Fibroblast of lung (primary cell): ENCODE measurements around the gene SIK3. TPM values are rescaled to one million over a fixed set of nuclear protein-coding genes. Genes with fewer than 3 reads are reported as not detected.
A peak's percentile ranks its signal among the peaks of the same experiment; 100 is the strongest.
"Not testable (repeated sequence)": the region's sequence is repeated elsewhere in the genome, so short reads cannot be mapped to it uniquely, and the experiment has no call there.

ENCODE experiments used
- DNase-seq, 2 donors: peaks; one replicate each; pipeline versions ENCODE4 v3.0.0 to v3.0.0-alpha.2; 2010; ENCODE audit warnings: low read depth in 2 of 2
- H2AFZ ChIP-seq: 2 replicates; pipeline ENCODE4 v1.5.1; 2012; ENCODE audit warnings: low read length, control low read depth, inconsistent platforms
- H3K27ac ChIP-seq: 2 replicates; pipeline ENCODE4 v1.5.1; 2011; ENCODE audit warnings: low read length, control low read depth; ENCODE audit not compliant: insufficient read depth
- H3K27me3 ChIP-seq: 2 replicates; pipeline ENCODE4 v1.5.1; 2011; ENCODE audit warnings: mild to moderate bottlenecking, low read length; ENCODE audit not compliant: control insufficient read depth, insufficient read depth
- H3K36me3 ChIP-seq: 2 replicates; pipeline ENCODE4 v1.5.1; 2011; ENCODE audit warnings: low read length; ENCODE audit not compliant: control insufficient read depth, insufficient read depth
- H3K4me1 ChIP-seq: 2 replicates; pipeline ENCODE4 v1.5.1; 2011; ENCODE audit warnings: low read length; ENCODE audit not compliant: control insufficient read depth, insufficient read depth; ENCODE audit errors: extremely low read depth
- H3K4me2 ChIP-seq: 2 replicates; pipeline ENCODE4 v1.5.1; 2011; ENCODE audit warnings: low read length, control low read depth; ENCODE audit not compliant: insufficient read depth; ENCODE audit errors: extremely low read depth
- H3K4me3 ChIP-seq, 4 experiments: fragments of 200-600 bp in 1 of 4; sonication (generic) in 1 of 4; replicated peaks in 1 of 4; 2 replicates each; pipeline ENCODE4 v1.5.1; 2011 to 2016; ENCODE audit warnings: low read length in 4 of 4, low read depth in 3 of 4, mild to moderate bottlenecking in 3 of 4, control low read depth in 2 of 4, inconsistent platforms in 1 of 4, mixed read lengths in 1 of 4; ENCODE audit not compliant: insufficient read depth in 1 of 4; ENCODE audit errors: control extremely low read depth in 1 of 4
- H3K79me2 ChIP-seq: 2 replicates; pipeline ENCODE4 v1.5.1; 2012; ENCODE audit warnings: mild to moderate bottlenecking, low read length, inconsistent platforms; ENCODE audit not compliant: control insufficient read depth, insufficient read depth
- H3K9ac ChIP-seq: 2 replicates; pipeline ENCODE4 v1.5.1; 2011; ENCODE audit warnings: mild to moderate bottlenecking, low read length, control low read depth; ENCODE audit not compliant: insufficient read depth
- H3K9me3 ChIP-seq: 2 replicates; pipeline ENCODE4 v1.5.1; 2012; ENCODE audit warnings: low read depth, low read length; ENCODE audit not compliant: control insufficient read depth, insufficient read depth
- H4K20me1 ChIP-seq: 2 replicates; pipeline ENCODE4 v1.5.1; 2011; ENCODE audit warnings: low read length; ENCODE audit not compliant: control insufficient read depth, insufficient read depth; ENCODE audit errors: extremely low read depth
- CTCF ChIP-seq, 2 donors: IDR thresholded peaks in 1 of 2; conservative IDR thresholded peaks in 1 of 2; 1 replicate in 1 of 2; 2 replicates in 1 of 2; pipeline ENCODE4 v1.5.1; 2011 to 2012; ENCODE audit warnings: low read length in 2 of 2, control low read depth in 1 of 2, inconsistent platforms in 1 of 2, low read depth in 1 of 2, mild to moderate bottlenecking in 1 of 2
- EZH2 ChIP-seq: IDR thresholded peaks from 2 replicates; pipeline ENCODE4 v1.5.1; 2012; ENCODE audit warnings: low read length, control low read depth, mild to moderate bottlenecking; ENCODE audit errors: missing control alignments
- polyA plus RNA-seq, 2 donors: library from polyadenylated mRNA; depleted of rRNA in 1 of 2; stranded (reverse) in 1 of 2; unstranded in 1 of 2; fragments of >200 nt; gene quantifications; 2 replicates each; pipeline ENCODE4 v1.2.1, GENCODE V29; 2011 to 2012; ENCODE audit warnings: missing spikeins in 1 of 2
- total RNA-seq: library from RNA; depleted of rRNA; stranded (reverse); fragments of >200 nt; gene quantifications from 2 replicates; pipeline ENCODE4 v1.2.1, GENCODE V29; 2014

Gene SIK3
- total and polyA plus RNA-seq, 2 donors (not counting 1 experiment from before 2014, with no cell fraction given), result 7.1 to 22.8 TPM

GRCh38 chr11:116835791-116836631 is 262.2 kb downstream of the SIK3 start:
- H3K4me1 ChIP-seq, result peaks cover 7% of the 10 kb centered on the region
- peak overlapping the region; percentile 78 for H2AFZ ChIP-seq
- peak overlapping the region; percentile 65 for H3K27ac ChIP-seq
- H3K4me3 ChIP-seq, result peak overlapping the region in 3 of 4 experiments; percentile 1 to 39 (median 19)
- H3K79me2 ChIP-seq, result no peaks in the 10 kb centered on the region
- no peaks in the 10 kb centered on the region for H3K36me3 ChIP-seq
- H3K9ac ChIP-seq, result peak overlapping the region; percentile 53
- no peaks in the 10 kb centered on the region for H3K27me3 ChIP-seq
- TF ChIP-seq CTCF (conservative IDR thresholded peaks at IDR 0.05 in 1 of 2, IDR thresholded peaks at IDR 0.05 in 1 of 2; ENCODE audit: low read depth in 1 of 2, low read length in 2 of 2), result peak; percentile 56 to 58
- TF ChIP-seq EZH2, result no peak
- H3K4me2 ChIP-seq, result peak overlapping the region; percentile 51
- no peaks in the 10 kb centered on the region for H3K9me3 ChIP-seq
- peak; percentile 93 to 95 for DNase-seq
- no peaks in the 10 kb centered on the region for H4K20me1 ChIP-seq

DNA sequence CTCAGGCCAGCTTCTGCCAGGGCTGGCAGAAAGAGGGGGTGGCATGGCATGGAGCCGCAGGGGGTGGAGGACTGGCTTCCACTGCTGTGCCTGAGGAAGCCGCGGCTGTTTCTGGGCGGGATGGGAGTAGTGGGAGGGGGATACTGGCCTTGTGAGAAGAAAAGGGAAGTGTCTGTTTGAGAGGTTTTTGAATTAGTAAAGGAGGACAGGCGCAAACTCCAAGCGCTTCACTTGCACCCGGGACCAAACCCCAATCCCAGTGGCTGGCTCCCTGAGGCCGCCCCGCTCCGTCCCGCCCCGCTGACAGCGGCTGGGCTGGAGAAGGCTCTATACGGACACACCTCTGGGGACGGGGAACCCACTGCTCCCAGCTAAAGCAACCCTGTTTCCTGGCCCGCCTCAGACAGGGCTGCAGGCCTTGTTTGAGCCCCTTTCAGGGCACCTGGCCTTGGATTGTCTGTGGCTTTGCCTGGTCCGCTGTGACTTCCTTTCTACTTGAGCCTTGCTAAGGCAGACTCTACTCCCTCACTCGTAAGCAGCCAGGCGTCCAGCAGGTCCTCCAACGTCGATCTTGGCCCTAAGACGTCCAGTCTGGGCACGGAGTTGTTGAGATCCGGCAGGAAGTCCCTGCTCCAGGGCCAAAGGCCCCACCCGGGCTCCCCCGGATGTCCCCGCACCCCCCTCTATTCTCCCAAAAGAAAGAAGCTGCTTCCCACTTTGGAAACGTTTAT is 263.0 kb downstream of the SIK3 start:
- TF ChIP-seq EZH2 (no peak), CTCF (conservative IDR thresholded peaks at IDR 0.05 in 1 of 2, IDR thresholded peaks at IDR 0.05 in 1 of 2; ENCODE audit: low read depth in 1 of 2, low read length in 2 of 2) (no peak)
- H3K79me2 ChIP-seq, result no peaks in the 10 kb centered on the region
- H3K9ac ChIP-seq, result peak overlapping the region; percentile 53
- no peak for DNase-seq
- H3K27ac ChIP-seq, result peak overlapping the region; percentile 65
- peaks cover 7% of the 10 kb centered on the region for H3K4me1 ChIP-seq
- H4K20me1 ChIP-seq, result no peaks in the 10 kb centered on the region
- H2AFZ ChIP-seq, result peak overlapping the region; percentile 81
- H3K4me3 ChIP-seq, result peak overlapping the region in 2 of 4 experiments; percentile 19 to 39
- H3K4me2 ChIP-seq, result peak overlapping the region; percentile 51
- H3K27me3 ChIP-seq, result no peaks in the 10 kb centered on the region
- no peaks in the 10 kb centered on the region for H3K36me3 ChIP-seq
- no peaks in the 10 kb centered on the region for H3K9me3 ChIP-seq

DNA sequence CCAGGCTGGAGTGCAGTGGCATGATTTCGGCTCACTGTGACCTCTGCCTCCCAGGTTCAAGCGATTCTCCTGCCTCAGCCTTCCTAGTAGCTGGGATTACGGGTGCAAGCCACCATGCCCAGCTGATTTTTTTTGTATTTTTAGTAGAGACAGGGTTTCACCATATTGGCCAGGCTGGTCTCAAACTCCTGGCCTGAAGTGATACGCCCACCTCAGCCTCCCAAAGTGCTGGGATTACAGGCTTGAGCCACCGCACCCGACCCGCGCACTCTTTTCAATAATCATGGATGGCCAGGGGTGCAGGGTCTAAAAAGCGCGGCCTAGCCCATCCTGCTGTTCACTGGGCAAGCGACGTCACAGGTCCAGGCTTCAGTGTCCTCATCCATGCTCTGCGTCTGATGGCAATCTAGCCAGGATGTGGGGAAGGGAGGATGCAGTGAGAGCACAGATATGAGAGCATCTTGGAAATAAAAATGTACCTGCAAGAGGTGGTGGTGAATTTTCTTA is 263.6 kb downstream of the SIK3 start:
- H3K4me2 ChIP-seq, DNase-seq, H2AFZ ChIP-seq, H3K4me3 ChIP-seq, H3K36me3 ChIP-seq, H4K20me1 ChIP-seq, H3K27me3 ChIP-seq, H3K4me1 ChIP-seq, H3K79me2 ChIP-seq, H3K9me3 ChIP-seq, H3K27ac ChIP-seq, H3K9ac ChIP-seq: not testable (repeated sequence)
